ENCODE data around the gene SHF.

DNA sequence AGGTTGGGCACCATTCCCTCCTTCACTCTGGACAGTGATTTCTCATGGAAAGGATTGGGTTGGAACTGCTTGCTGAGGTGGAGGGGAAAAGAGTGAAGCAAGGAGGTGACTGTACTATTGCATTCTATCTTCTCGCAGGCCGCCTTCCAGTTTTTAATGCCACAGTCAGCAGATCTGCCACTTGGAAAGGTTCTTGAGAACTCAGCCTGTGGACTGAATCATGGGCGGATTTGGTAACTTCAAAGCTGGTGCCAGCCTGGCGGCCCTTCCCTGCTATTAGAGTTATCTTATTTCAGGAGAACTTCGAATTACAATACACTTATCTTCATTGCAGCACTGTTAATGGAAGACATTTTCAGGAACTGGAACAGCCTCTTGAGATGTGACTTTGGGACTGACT, 41.2 kb upstream of the SHF start:
- TF ChIP-seq, protein P1, sequence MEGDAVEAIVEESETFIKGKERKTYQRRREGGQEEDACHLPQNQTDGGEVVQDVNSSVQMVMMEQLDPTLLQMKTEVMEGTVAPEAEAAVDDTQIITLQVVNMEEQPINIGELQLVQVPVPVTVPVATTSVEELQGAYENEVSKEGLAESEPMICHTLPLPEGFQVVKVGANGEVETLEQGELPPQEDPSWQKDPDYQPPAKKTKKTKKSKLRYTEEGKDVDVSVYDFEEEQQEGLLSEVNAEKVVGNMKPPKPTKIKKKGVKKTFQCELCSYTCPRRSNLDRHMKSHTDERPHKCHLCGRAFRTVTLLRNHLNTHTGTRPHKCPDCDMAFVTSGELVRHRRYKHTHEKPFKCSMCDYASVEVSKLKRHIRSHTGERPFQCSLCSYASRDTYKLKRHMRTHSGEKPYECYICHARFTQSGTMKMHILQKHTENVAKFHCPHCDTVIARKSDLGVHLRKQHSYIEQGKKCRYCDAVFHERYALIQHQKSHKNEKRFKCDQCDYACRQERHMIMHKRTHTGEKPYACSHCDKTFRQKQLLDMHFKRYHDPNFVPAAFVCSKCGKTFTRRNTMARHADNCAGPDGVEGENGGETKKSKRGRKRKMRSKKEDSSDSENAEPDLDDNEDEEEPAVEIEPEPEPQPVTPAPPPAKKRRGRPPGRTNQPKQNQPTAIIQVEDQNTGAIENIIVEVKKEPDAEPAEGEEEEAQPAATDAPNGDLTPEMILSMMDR (IDR thresholded peaks at IDR 0.05; ENCODE audit: insufficient read depth, low read depth, low read length) = no peak
- TF ChIP-seq EZH2 (IDR thresholded peaks at IDR 0.05; ENCODE audit: insufficient read depth, low read length) = no peak
